Nephron (organoid): ENCODE data around the gene CALML5.

Experiments used
- H3K27ac Mint-ChIP-seq, 3 experiments: 2 replicates each; pipeline ENCODE4 v1.8.0; 2020; ENCODE audit warnings: mixed read lengths in 3 of 3, mild to moderate bottlenecking in 2 of 3, moderate library complexity in 1 of 3
- H3K27me3 Mint-ChIP-seq: 2 replicates; pipeline ENCODE4 v1.8.0; 2021; ENCODE audit warnings: low read depth, mild to moderate bottlenecking, moderate library complexity, mixed read lengths
- H3K36me3 Mint-ChIP-seq: 2 replicates; pipeline ENCODE4 v1.8.0; 2020; ENCODE audit warnings: low read depth, mixed read lengths
- H3K4me1 Mint-ChIP-seq: 2 replicates; pipeline ENCODE4 v1.8.0; 2020; ENCODE audit warnings: mixed read lengths
- H3K4me3 Mint-ChIP-seq, 3 experiments: 2 replicates each; pipeline ENCODE4 v1.8.0; 2020; ENCODE audit warnings: mild to moderate bottlenecking in 3 of 3, mixed read lengths in 3 of 3, moderate library complexity in 2 of 3
- H3K9me3 Mint-ChIP-seq: 2 replicates; pipeline ENCODE4 v1.8.0; 2020; ENCODE audit warnings: mixed read lengths
- TF ChIP-seq, protein P1 (sequence below), 3 experiments: fragments of 200-600 bp; sonication (generic); IDR thresholded peaks; one replicate each; pipeline ENCODE4 v1.5.0; 2021; ENCODE audit warnings: antibody characterized with exemption in 3 of 3; ENCODE audit not compliant: unreplicated experiment in 3 of 3

The CALML5 gene

DNA sequence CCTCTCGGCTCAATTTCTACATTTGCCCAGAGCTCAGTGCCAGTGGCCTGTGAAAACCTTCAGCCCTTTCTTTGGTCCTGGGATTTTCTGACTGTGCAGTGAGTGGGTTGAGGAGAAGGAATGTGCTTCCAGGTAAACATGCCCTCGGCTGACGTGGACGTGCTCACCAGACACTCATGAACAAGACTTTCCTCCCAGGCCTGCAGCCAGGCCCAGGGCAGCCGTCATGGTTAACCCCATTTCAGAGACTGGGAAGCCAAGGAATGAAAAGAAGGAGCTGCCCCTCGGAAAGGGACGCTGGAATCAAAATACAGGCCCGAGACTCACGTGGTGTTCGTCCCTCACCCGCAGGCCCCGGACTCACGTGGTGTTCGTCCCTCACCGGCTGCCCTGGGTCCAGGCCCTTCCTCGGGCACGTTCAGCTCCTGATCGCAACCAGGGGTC lies 8.8 kb upstream of the CALML5 start:
- no peak overlapping the region for H3K4me3 Mint-ChIP-seq
- H3K36me3 Mint-ChIP-seq, result no peaks in the 10 kb centered on the region
- H3K27ac Mint-ChIP-seq, result no peak overlapping the region
- H3K27me3 Mint-ChIP-seq, result peaks cover 6% of the 10 kb centered on the region
- no peaks in the 10 kb centered on the region for H3K9me3 Mint-ChIP-seq
- TF ChIP-seq, protein P1, sequence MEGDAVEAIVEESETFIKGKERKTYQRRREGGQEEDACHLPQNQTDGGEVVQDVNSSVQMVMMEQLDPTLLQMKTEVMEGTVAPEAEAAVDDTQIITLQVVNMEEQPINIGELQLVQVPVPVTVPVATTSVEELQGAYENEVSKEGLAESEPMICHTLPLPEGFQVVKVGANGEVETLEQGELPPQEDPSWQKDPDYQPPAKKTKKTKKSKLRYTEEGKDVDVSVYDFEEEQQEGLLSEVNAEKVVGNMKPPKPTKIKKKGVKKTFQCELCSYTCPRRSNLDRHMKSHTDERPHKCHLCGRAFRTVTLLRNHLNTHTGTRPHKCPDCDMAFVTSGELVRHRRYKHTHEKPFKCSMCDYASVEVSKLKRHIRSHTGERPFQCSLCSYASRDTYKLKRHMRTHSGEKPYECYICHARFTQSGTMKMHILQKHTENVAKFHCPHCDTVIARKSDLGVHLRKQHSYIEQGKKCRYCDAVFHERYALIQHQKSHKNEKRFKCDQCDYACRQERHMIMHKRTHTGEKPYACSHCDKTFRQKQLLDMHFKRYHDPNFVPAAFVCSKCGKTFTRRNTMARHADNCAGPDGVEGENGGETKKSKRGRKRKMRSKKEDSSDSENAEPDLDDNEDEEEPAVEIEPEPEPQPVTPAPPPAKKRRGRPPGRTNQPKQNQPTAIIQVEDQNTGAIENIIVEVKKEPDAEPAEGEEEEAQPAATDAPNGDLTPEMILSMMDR (IDR thresholded peaks at IDR 0.05; ENCODE audit: unreplicated experiment in 3 of 3), result no peak
- H3K4me1 Mint-ChIP-seq, result peaks cover 21% of the 10 kb centered on the region

DNA sequence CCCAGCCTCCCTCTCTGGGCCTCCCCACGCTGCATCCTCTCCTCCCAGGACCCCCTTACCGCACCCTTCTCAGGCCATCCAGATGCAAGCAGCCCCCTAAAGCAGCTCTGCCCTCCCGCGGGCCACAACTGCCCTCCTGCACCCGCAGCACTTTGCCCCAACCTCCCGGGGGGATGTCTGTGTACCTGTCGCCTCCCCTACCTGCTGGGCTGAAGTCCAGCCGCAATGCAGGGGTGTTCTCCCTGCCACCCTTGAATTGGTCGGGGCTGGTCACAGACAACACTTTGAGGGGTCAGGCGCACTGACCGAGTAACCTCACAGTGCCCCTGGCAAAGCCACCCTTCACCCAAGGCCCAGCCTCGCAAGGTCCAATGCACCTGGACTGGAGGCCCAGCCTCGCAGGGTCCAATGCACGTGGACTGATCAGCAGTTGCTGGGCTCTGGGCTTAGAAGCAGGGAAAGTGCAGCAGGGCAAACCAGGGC lies 8.3 kb upstream of the CALML5 start:
- peaks cover 23% of the 10 kb centered on the region for H3K4me1 Mint-ChIP-seq
- TF ChIP-seq, protein P1 (IDR thresholded peaks at IDR 0.05; ENCODE audit: unreplicated experiment in 3 of 3), result no peak
- no peak overlapping the region for H3K4me3 Mint-ChIP-seq
- no peak overlapping the region for H3K27ac Mint-ChIP-seq
- H3K9me3 Mint-ChIP-seq, result no peaks in the 10 kb centered on the region
- H3K36me3 Mint-ChIP-seq, result no peaks in the 10 kb centered on the region
- peaks cover 6% of the 10 kb centered on the region for H3K27me3 Mint-ChIP-seq

DNA sequence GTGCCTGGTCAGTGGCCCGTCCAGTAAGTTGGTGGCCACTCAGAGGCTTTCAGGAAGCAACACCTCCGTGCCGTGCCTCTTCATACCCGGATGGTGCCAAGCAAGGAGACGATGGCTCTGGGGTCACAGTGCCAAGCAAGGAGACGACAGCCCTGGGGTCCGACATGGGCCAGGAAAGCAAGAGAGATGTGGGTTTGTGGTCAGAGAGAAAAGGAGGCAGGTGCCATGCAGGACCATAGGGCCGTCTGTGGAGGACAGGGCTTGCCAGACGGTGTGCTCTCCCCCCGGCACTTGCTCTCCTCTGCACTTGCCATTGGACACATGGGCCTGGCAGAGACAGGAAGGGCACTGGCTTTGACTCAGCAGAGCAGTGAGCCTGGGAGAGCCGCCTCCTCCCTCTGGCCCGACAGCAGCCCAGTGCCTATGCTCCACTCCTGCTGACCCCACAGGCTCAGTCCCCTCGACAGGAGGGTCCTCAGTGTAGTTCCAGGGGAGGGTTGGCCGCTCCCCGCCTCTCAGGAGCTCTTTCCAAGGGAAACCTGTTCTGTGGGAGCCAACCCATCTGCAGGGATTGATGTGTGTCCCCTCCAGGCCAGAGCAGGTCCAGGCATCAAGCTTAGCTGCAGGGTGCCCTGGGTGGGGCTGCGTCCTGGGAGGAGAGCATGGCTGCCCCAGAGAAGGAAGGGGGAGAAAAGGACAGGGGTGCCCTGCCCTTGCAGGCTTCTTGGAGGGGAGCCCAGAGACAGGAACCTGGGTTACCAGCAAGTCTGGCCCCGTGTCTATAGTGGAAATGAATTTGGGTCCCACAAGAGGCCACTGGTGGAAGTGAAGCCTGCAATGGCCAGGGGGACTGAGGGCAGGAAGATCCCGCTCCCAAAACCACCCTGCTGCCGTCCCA lies 7.6 kb upstream of the CALML5 start:
- peaks cover 23% of the 10 kb centered on the region for H3K4me1 Mint-ChIP-seq
- peaks cover 6% of the 10 kb centered on the region for H3K27me3 Mint-ChIP-seq
- no peak overlapping the region for H3K27ac Mint-ChIP-seq
- TF ChIP-seq, protein P1 (IDR thresholded peaks at IDR 0.05; ENCODE audit: unreplicated experiment in 3 of 3), result no peak
- H3K4me3 Mint-ChIP-seq, result no peak overlapping the region
- no peaks in the 10 kb centered on the region for H3K36me3 Mint-ChIP-seq
- no peaks in the 10 kb centered on the region for H3K9me3 Mint-ChIP-seq

DNA sequence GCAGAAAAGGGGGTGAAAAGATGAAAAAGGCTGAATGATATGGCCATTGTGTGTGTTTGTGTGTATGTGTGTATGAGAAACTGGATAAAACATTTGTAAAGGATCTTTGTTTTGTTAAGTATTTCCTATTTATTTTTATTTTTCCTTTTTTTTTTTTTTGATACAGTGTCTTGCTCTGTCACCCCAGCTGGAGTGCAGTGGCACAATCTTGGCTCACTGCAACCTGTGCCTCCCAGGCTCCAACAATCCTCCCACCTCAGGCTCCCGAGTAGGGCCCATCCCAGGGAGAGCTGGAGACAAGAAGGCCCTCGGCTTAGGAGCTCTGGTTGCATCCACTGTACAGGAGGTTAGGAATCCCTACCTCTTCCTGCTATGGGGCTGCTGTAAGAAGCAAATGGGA lies 6.9 kb upstream of the CALML5 start:
- TF ChIP-seq, protein P1 (IDR thresholded peaks at IDR 0.05; ENCODE audit: unreplicated experiment in 3 of 3), result no peak
- H3K4me3 Mint-ChIP-seq, result no peak overlapping the region
- no peaks in the 10 kb centered on the region for H3K9me3 Mint-ChIP-seq
- peaks cover 6% of the 10 kb centered on the region for H3K27me3 Mint-ChIP-seq
- peaks cover 23% of the 10 kb centered on the region for H3K4me1 Mint-ChIP-seq
- no peak overlapping the region for H3K27ac Mint-ChIP-seq
- no peaks in the 10 kb centered on the region for H3K36me3 Mint-ChIP-seq

DNA sequence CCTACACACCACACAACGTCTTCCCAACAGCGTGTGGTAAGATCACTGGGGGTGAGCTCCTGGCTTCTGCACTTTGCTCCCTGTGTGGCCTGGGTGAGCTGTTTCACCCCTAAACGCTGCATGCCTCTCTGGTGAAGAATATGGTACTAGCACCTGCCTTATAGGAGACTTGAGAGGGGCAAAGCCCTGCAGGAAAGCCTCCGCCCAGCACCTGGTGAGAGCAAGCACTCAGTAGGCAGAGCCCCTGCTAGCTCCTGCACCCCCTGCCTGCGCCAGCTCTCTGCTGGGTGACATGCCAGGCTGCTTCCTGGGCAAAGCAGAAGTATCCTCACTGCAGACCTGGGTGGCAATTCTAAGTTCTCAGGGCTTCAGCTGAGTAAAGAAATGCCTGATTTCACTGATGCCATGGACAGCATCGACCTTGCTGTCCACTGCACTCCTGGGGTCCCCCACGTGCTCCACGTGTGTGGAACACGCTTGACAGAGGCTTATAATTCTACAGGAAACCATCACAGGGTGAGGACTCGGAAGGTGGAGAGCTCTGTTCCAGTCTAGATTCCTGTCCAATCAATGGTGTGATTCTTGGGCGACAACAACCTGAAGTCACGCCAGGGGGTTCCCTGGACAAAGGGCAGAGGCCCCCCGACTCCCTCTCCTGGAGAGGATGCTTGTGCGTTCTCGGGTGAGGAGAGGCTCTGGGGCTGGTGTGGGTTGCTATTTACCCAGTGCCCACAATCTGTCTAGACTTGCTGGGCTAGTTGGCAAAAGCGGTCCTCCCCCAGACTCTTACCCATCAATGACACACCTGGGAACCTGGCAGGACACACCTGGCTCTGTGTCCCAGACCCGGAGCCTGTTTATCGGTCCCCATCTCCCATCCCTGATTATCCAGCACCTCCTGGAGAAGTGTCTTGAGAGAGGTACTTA lies 5.0 kb upstream of the CALML5 start:
- Mint-ChIP-seq H3K4me1 (peaks cover 15% of the 10 kb centered on the region), H3K27ac (no peak overlapping the region), H3K9me3 (no peaks in the 10 kb centered on the region), H3K27me3 (peaks cover 6% of the 10 kb centered on the region), H3K36me3 (no peaks in the 10 kb centered on the region), H3K4me3 (no peak overlapping the region)
- TF ChIP-seq, protein P1 (IDR thresholded peaks at IDR 0.05; ENCODE audit: unreplicated experiment in 3 of 3), result no peak
